Cardiac muscle cell (in vitro differentiated cells and primary cell): ENCODE measurements around the gene FSCN2. TPM values are rescaled to one million over a fixed set of nuclear protein-coding genes. Genes with fewer than 3 reads are reported as not detected.

ENCODE experiments used
- DNase-seq, 2 donors: peaks; one replicate each; pipeline versions ENCODE4 v3.0.0 to v3.0.0-alpha.2; 2010 to 2017; ENCODE audit warnings: low read depth in 1 of 2, low spot score in 1 of 2
- H3K27ac ChIP-seq: fragments of 200-600 bp; sonication (generic); 2 replicates; pipeline ENCODE4 v1.5.1; 2016
- H3K27me3 ChIP-seq: fragments of 200-600 bp; sonication (generic); 2 replicates; pipeline ENCODE4 v1.6.0; 2016; ENCODE audit warnings: control low read depth
- H3K36me3 ChIP-seq: fragments of 200-600 bp; sonication (generic); 2 replicates; pipeline ENCODE4 v1.5.1; 2016; ENCODE audit warnings: control low read depth
- H3K4me1 ChIP-seq: fragments of 200-600 bp; sonication (generic); 2 replicates; pipeline ENCODE4 v1.8.1; 2017; ENCODE audit warnings: low read depth, mild to moderate bottlenecking, mixed run types
- H3K4me3 ChIP-seq: fragments of 200-600 bp; sonication (generic); 2 replicates; pipeline ENCODE4 v1.5.1; 2016; ENCODE audit warnings: mild to moderate bottlenecking
- H3K9me3 ChIP-seq: fragments of 200-600 bp; sonication (generic); 2 replicates; pipeline ENCODE4 v1.5.1; 2017; ENCODE audit warnings: low read depth, mild to moderate bottlenecking, control low read depth
- CTCF ChIP-seq: IDR thresholded peaks from 2 replicates; pipeline ENCODE4 v1.5.1; 2012; ENCODE audit warnings: low read depth, mild to moderate bottlenecking, low read length
- polyA plus RNA-seq: library from polyadenylated mRNA; unstranded; fragments of >200 nt; fragmentation: Nextera tagmentation; extraction: Ambion mirVana; gene quantifications from 2 replicates; pipeline ENCODE4 v1.2.1, GENCODE V29; 2016
- total RNA-seq: library from RNA; depleted of rRNA; stranded (reverse); fragments of >200 nt; gene quantifications from 2 replicates; pipeline ENCODE4 v1.2.3, GENCODE V29; 2016

Gene FSCN2
- total and polyA plus RNA-seq, 2 experiments from 2014 or later = 1.5 to 9.0 TPM

- no peak for DNase-seq
- H3K9me3 ChIP-seq = no peaks in the 10 kb centered on the region
- peaks cover 26% of the 10 kb centered on the region for H3K4me1 ChIP-seq
- TF ChIP-seq CTCF = no peak
- peaks cover 10% of the 10 kb centered on the region for H3K36me3 ChIP-seq
- no peak overlapping the region for H3K4me3 ChIP-seq
- peak overlapping the region; percentile 76 for H3K27ac ChIP-seq
- no peaks in the 10 kb centered on the region for H3K27me3 ChIP-seq
Observed at GRCh38 chr17:81575836-81576235, 47.7 kb downstream of the FSCN2 start.

GRCh38 chr17:81576621-81577277, 48.6 kb downstream of the FSCN2 start:
- peaks cover 26% of the 10 kb centered on the region for H3K4me1 ChIP-seq
- DNase-seq = peak in 1 of 2 donors; percentile 86
- no peaks in the 10 kb centered on the region for H3K27me3 ChIP-seq
- H3K36me3 ChIP-seq = peaks cover 1% of the 10 kb centered on the region
- TF ChIP-seq CTCF = peak; percentile 14
- no peaks in the 10 kb centered on the region for H3K9me3 ChIP-seq
- H3K4me3 ChIP-seq = no peak overlapping the region
- H3K27ac ChIP-seq = peak overlapping the region; percentile 76

GRCh38 chr17:81577278-81578000, 49.3 kb downstream of the FSCN2 start:
- peaks cover 6% of the 10 kb centered on the region for H3K36me3 ChIP-seq
- peak overlapping the region; percentile 76 for H3K27ac ChIP-seq
- no peak for TF ChIP-seq CTCF
- no peaks in the 10 kb centered on the region for H3K27me3 ChIP-seq
- H3K9me3 ChIP-seq = no peaks in the 10 kb centered on the region
- H3K4me3 ChIP-seq = no peak overlapping the region
- peak in 1 of 2 donors; percentile 56 for DNase-seq
- peaks cover 26% of the 10 kb centered on the region for H3K4me1 ChIP-seq

GRCh38 chr17:81578038-81578441, 49.9 kb downstream of the FSCN2 start:
- no peaks in the 10 kb centered on the region for H3K9me3 ChIP-seq
- H3K4me3 ChIP-seq = no peak overlapping the region
- H3K27ac ChIP-seq = peak overlapping the region; percentile 76
- H3K27me3 ChIP-seq = no peaks in the 10 kb centered on the region
- DNase-seq = peak in 1 of 2 donors; percentile 73
- H3K4me1 ChIP-seq = peaks cover 26% of the 10 kb centered on the region
- H3K36me3 ChIP-seq = peaks cover 11% of the 10 kb centered on the region
- TF ChIP-seq CTCF = no peak

DNA sequence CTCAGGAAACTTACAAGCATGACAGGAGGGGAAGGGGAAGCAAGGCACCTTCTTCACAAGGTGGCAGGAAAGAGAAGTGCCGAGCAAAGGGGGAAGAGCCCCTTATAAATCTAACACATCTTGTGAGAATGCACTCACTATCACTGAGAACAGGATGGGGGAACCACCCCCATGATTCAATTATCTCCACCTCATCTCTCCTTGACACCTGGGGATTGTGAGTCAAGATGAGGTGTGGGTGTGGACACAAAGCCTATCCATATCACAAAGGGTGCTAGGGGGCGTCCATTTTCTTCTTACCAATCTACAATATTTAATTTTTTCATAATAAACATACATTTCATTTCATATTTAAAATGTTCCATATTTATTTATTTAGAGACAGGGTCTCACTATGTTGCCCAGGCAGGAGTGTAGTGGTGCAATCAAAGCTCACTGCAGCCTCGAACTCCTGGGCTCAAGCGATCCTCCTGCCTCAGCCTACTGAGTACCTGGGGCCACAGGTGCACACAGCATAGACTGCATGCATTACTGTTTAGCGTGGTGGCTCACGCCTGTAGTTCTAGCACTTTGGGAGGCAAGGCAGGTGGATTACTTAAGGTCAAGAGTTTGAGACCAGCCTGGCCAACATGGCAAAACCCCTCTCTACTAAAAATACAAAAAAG, 50.5 kb downstream of the FSCN2 start:
- H3K27ac ChIP-seq = no peak overlapping the region
- peaks cover 17% of the 10 kb centered on the region for H3K36me3 ChIP-seq
- H3K4me3 ChIP-seq = no peak overlapping the region
- no peaks in the 10 kb centered on the region for H3K9me3 ChIP-seq
- no peak for TF ChIP-seq CTCF
- no peak for DNase-seq
- no peaks in the 10 kb centered on the region for H3K27me3 ChIP-seq
- H3K4me1 ChIP-seq = peaks cover 26% of the 10 kb centered on the region
